H9 (cell line): ENCODE measurements around the gene SECTM1. TPM values are rescaled to one million over a fixed set of nuclear protein-coding genes. Genes with fewer than 3 reads are reported as not detected.

Experiments used
- DNase-seq: peaks from one replicate; pipeline ENCODE4 v3.0.0-alpha.2; 2017
- H2AFZ ChIP-seq: one replicate; pipeline ENCODE4 v1.6.1; 2013; ENCODE audit warnings: mild to moderate bottlenecking, low read length, control low read depth, moderate library complexity
- H2AK5ac ChIP-seq: 2 replicates; pipeline ENCODE4 v1.6.1; 2013; ENCODE audit warnings: low read length, control low read depth, mixed read lengths; ENCODE audit not compliant: insufficient read length
- H2BK120ac ChIP-seq: one replicate; pipeline ENCODE4 v1.6.1; 2013; ENCODE audit warnings: low read depth, mild to moderate bottlenecking, low read length, control low read depth, inconsistent platforms; ENCODE audit not compliant: poor library complexity, severe bottlenecking
- H2BK12ac ChIP-seq: 2 replicates; pipeline ENCODE4 v1.6.1; 2013; ENCODE audit warnings: low read length, control low read depth, mixed read lengths, low read depth; ENCODE audit not compliant: insufficient read length
- H2BK15ac ChIP-seq: 2 replicates; pipeline ENCODE4 v1.6.1; 2013; ENCODE audit warnings: low read depth, low read length, control low read depth
- H2BK20ac ChIP-seq: one replicate; pipeline ENCODE4 v1.6.1; 2013; ENCODE audit warnings: low read depth, mild to moderate bottlenecking, low read length, control low read depth, inconsistent platforms; ENCODE audit not compliant: poor library complexity, severe bottlenecking
- H2BK5ac ChIP-seq: 2 replicates; pipeline ENCODE4 v1.6.1; 2013; ENCODE audit warnings: low read length, control low read depth, mixed read lengths; ENCODE audit not compliant: insufficient read length
- H3K14ac ChIP-seq: 2 replicates; pipeline ENCODE4 v1.6.1; 2013; ENCODE audit warnings: low read length, control low read depth; ENCODE audit not compliant: insufficient read depth
- H3K18ac ChIP-seq: 2 replicates; pipeline ENCODE4 v1.6.1; 2013; ENCODE audit warnings: low read depth, mild to moderate bottlenecking, mixed read lengths, low read length, control low read depth; ENCODE audit not compliant: insufficient read length
- H3K23ac ChIP-seq: 2 replicates; pipeline ENCODE4 v1.6.1; 2013; ENCODE audit warnings: low read length, control low read depth, mixed read lengths, low read depth; ENCODE audit not compliant: insufficient read length
- H3K23me2 ChIP-seq: 2 replicates; pipeline ENCODE4 v1.6.1; 2013; ENCODE audit warnings: low read depth, mild to moderate bottlenecking, mixed read lengths, low read length, control low read depth; ENCODE audit not compliant: insufficient read length, poor library complexity, severe bottlenecking
- H3K27ac ChIP-seq: 2 replicates; pipeline ENCODE4 v1.5.1; 2013; ENCODE audit warnings: low read length, control low read depth, mixed read lengths, low read depth; ENCODE audit not compliant: insufficient read length
- H3K27me3 ChIP-seq: 2 replicates; pipeline ENCODE4 v1.6.1; 2013; ENCODE audit warnings: low read length, control low read depth, inconsistent platforms; ENCODE audit not compliant: insufficient read depth
- H3K4ac ChIP-seq: 2 replicates; pipeline ENCODE4 v1.6.1; 2013; ENCODE audit warnings: low read depth, mild to moderate bottlenecking, control low read depth, inconsistent platforms, low read length, moderate library complexity
- H3K4me1 ChIP-seq: 2 replicates; pipeline ENCODE4 v1.6.1; 2013; ENCODE audit warnings: low read length, control low read depth, inconsistent platforms; ENCODE audit not compliant: insufficient read depth
- H3K4me2 ChIP-seq: 2 replicates; pipeline ENCODE4 v1.6.1; 2013; ENCODE audit warnings: low read length, control low read depth, mixed read lengths; ENCODE audit not compliant: insufficient read length, insufficient read depth
- H3K56ac ChIP-seq: 2 replicates; pipeline ENCODE4 v1.6.1; 2013; ENCODE audit warnings: low read depth, mild to moderate bottlenecking, mixed read lengths, low read length, control low read depth; ENCODE audit not compliant: insufficient read length
- H3K79me1 ChIP-seq: 2 replicates; pipeline ENCODE4 v1.6.1; 2013; ENCODE audit warnings: low read depth, mild to moderate bottlenecking, moderate library complexity, low read length, control low read depth, inconsistent platforms; ENCODE audit not compliant: insufficient read depth, poor library complexity, severe bottlenecking
- H3K79me2 ChIP-seq: 2 replicates; pipeline ENCODE4 v1.6.1; 2013; ENCODE audit warnings: low read length, control low read depth, inconsistent platforms; ENCODE audit not compliant: insufficient read depth
- H3K9ac ChIP-seq: 2 replicates; pipeline ENCODE4 v1.6.1; 2013; ENCODE audit warnings: low read length, control low read depth, mixed read lengths; ENCODE audit not compliant: insufficient read length; ENCODE audit errors: extremely low read depth
- H3K9me3 ChIP-seq: one replicate; pipeline ENCODE4 v1.6.1; 2013; ENCODE audit warnings: low read depth, low read length, inconsistent platforms; ENCODE audit not compliant: control insufficient read depth
- H3T11ph ChIP-seq: one replicate; pipeline ENCODE4 v1.6.1; 2013; ENCODE audit warnings: mild to moderate bottlenecking, low read length, control low read depth, inconsistent platforms
- H4K20me1 ChIP-seq: one replicate; pipeline ENCODE4 v1.6.1; 2013; ENCODE audit not compliant: control insufficient read depth, insufficient read length, insufficient read depth
- H4K5ac ChIP-seq: 2 replicates; pipeline ENCODE4 v1.6.1; 2013; ENCODE audit warnings: low read depth, mild to moderate bottlenecking, mixed read lengths, low read length, control low read depth; ENCODE audit not compliant: insufficient read length
- H4K8ac ChIP-seq: replicated peaks from 2 replicates; pipeline ENCODE4 v1.6.1; 2013; ENCODE audit warnings: low read length, control low read depth, mixed read lengths, low read depth; ENCODE audit not compliant: insufficient read length
- H4K91ac ChIP-seq: 2 replicates; pipeline ENCODE4 v1.6.1; 2013; ENCODE audit warnings: low read depth, mild to moderate bottlenecking, moderate library complexity, mixed read lengths, low read length, control low read depth; ENCODE audit not compliant: insufficient read length
- H3K27ac Mint-ChIP-seq, 3 experiments: 2 replicates in 2 of 3; 3 replicates in 1 of 3; pipeline ENCODE4 v1.8.0; 2020 to 2021; ENCODE audit warnings: mixed read lengths in 3 of 3, mild to moderate bottlenecking in 1 of 3, moderate library complexity in 1 of 3
- H3K27me3 Mint-ChIP-seq: 2 replicates; pipeline ENCODE4 v1.8.0; 2021; ENCODE audit warnings: low read depth, mild to moderate bottlenecking, moderate library complexity, mixed read lengths
- H3K36me3 Mint-ChIP-seq, 3 experiments: 2 replicates in 2 of 3; 3 replicates in 1 of 3; pipeline ENCODE4 v1.8.0; 2020 to 2021; ENCODE audit warnings: low read depth in 3 of 3, mixed read lengths in 3 of 3; ENCODE audit not compliant: insufficient read depth in 1 of 3
- H3K4me1 Mint-ChIP-seq, 2 experiments: 2 replicates each; pipeline ENCODE4 v1.8.0; 2020; ENCODE audit warnings: mixed read lengths in 2 of 2
- H3K4me3 Mint-ChIP-seq, 2 experiments: 2 replicates in 1 of 2; 3 replicates in 1 of 2; pipeline ENCODE4 v1.8.0; 2020 to 2021; ENCODE audit warnings: mild to moderate bottlenecking in 2 of 2, mixed read lengths in 2 of 2, moderate library complexity in 1 of 2
- H3K9me3 Mint-ChIP-seq, 2 experiments: 2 replicates in 1 of 2; 3 replicates in 1 of 2; pipeline ENCODE4 v1.8.0; 2020; ENCODE audit warnings: mild to moderate bottlenecking in 2 of 2, mixed read lengths in 2 of 2, moderate library complexity in 1 of 2
- CTCF ChIP-seq: fragments of 200-600 bp; sonication (generic); conservative IDR thresholded peaks from 3 replicates; pipeline ENCODE4 v1.8.0; 2021; ENCODE audit warnings: antibody characterized with exemption, mild to moderate bottlenecking
- WGBS: extraction: QIAGEN DNeasy Blood & Tissue Kit; methylation state at CpG from one replicate; pipeline ENCODE4 v1.1.7; 2013; ENCODE audit warnings: missing lambda C conversion rate, low lambda C conversion rate, mixed read lengths; ENCODE audit not compliant: insufficient read length; ENCODE audit errors: extremely low coverage; 5-methylcytosine and 5-hydroxymethylcytosine counted together
- total RNA-seq: library from RNA; stranded (reverse); gene quantifications from 2 replicates; pipeline ENCODE4 v1.2.1, GENCODE V29; 2021

Gene SECTM1
- total RNA-seq, 1 experiment from 2014 or later, result 0.28 TPM

DNA sequence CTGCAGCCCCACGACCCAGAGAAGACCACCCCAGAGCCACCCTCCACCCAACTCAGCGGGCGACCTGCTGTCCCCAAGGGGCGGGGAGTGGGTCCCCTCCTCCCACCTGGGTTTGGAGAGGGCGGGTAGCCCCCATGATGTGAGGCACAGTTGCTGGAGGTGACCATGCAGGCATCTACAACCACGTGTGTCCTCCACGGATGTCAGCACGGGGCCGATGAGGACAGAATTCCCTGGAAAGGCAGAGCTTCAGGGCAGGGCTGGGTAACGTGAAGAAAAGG lies 45.1 kb upstream of the SECTM1 start:
- WGBS, result no CpG with 5 or more reads among the region's 10 CpGs
- Histone ChIP-seq H2AFZ (no peak overlapping the region), H4K91ac (no peak overlapping the region), H3K79me2 (no peaks in the 10 kb centered on the region), H3K56ac (no peak overlapping the region), H3K79me1 (no peaks in the 10 kb centered on the region), H2AK5ac (no peak overlapping the region), H3K27ac (no peak overlapping the region), H2BK20ac (no peak overlapping the region), H3K18ac (no peak overlapping the region), H3T11ph (no peak overlapping the region), H3K4ac (no peak overlapping the region), H2BK120ac (no peak overlapping the region), H4K5ac (no peak overlapping the region), H4K8ac (no peak overlapping the region), H3K23me2 (no peaks in the 10 kb centered on the region), H2BK15ac (no peak overlapping the region), H3K27me3 (no peaks in the 10 kb centered on the region; the same call in 1 of the 2 replicates), H3K9ac (no peak overlapping the region), H2BK5ac (no peak overlapping the region), H3K9me3 (no peaks in the 10 kb centered on the region), H3K4me2 (no peak overlapping the region), H4K20me1 (no peaks in the 10 kb centered on the region), H2BK12ac (no peak overlapping the region), H3K14ac (no peak overlapping the region), H3K23ac (no peak overlapping the region), H3K4me1 (no peaks in the 10 kb centered on the region)
- no peaks in the 10 kb centered on the region for H3K36me3 Mint-ChIP-seq
- DNase-seq, result no peak
- H3K4me1 Mint-ChIP-seq, result peaks cover 5 to 10% of the 10 kb centered on the region in 2 experiments
- H3K9me3 Mint-ChIP-seq, result no peaks in the 10 kb centered on the region
- H3K27ac Mint-ChIP-seq, result no peak overlapping the region
- no peak for TF ChIP-seq CTCF
- peaks cover 19% of the 10 kb centered on the region for H3K27me3 Mint-ChIP-seq
- H3K4me3 Mint-ChIP-seq, result no peak overlapping the region
